ENCODE results near the gene SEPTIN12.
A peak's percentile ranks its signal among the peaks of the same experiment; 100 is the strongest.

SEPTIN12 gene

GRCh38 chr16:4787627-4788482 is at the start of gene SEPTIN12:
Gene SEPTIN12, minus strand, starts transcription at chr16:4788345. Its CDS starts 700 bp downstream, at chr16:4787645.
- no peak for DNase-seq

- no peak for DNase-seq
Observed at GRCh38 chr16:4836727-4837126, 48.6 kb upstream of the SEPTIN12 start.

- no peak for DNase-seq
Observed at GRCh38 chr16:4833584-4833983, 45.4 kb upstream of the SEPTIN12 start.

- DNase-seq: no peak
Observed at GRCh38 chr16:4832698-4833343, 44.7 kb upstream of the SEPTIN12 start.

- DNase-seq: no peak
Observed at GRCh38 chr16:4831616-4832015, 43.5 kb upstream of the SEPTIN12 start.

- no peak for DNase-seq
Observed at GRCh38 chr16:4830408-4830807, 42.3 kb upstream of the SEPTIN12 start.

GRCh38 chr16:4828567-4829321 is 40.6 kb upstream of the SEPTIN12 start:
- DNase-seq: no peak

- no peak for DNase-seq
Observed at GRCh38 chr16:4826980-4827379, 38.8 kb upstream of the SEPTIN12 start.

GRCh38 chr16:4826526-4826925 is 38.4 kb upstream of the SEPTIN12 start:
- DNase-seq: no peak

- no peak for DNase-seq
Observed at GRCh38 chr16:4825196-4825595, 37.1 kb upstream of the SEPTIN12 start.

GRCh38 chr16:4820652-4821051 is 32.5 kb upstream of the SEPTIN12 start:
- DNase-seq: no peak

GRCh38 chr16:4814542-4815173 is 26.5 kb upstream of the SEPTIN12 start:
- DNase-seq: no peak

GRCh38 chr16:4814046-4814445 is 25.9 kb upstream of the SEPTIN12 start:
- DNase-seq: no peak

GRCh38 chr16:4813251-4814003 is 25.3 kb upstream of the SEPTIN12 start:
- DNase-seq: no peak

- DNase-seq: no peak
Observed at GRCh38 chr16:4811773-4812172, 23.6 kb upstream of the SEPTIN12 start.

GRCh38 chr16:4811242-4811641 is 23.1 kb upstream of the SEPTIN12 start:
- no peak for DNase-seq

- no peak for DNase-seq
Observed at GRCh38 chr16:4806280-4806679, 18.1 kb upstream of the SEPTIN12 start.

GRCh38 chr16:4805231-4805630 is 17.1 kb upstream of the SEPTIN12 start:
- DNase-seq: no peak

- DNase-seq: no peak
Observed at GRCh38 chr16:4803898-4804762, 16.0 kb upstream of the SEPTIN12 start.

GRCh38 chr16:4803401-4803844 is 15.3 kb upstream of the SEPTIN12 start:
- no peak for DNase-seq

GRCh38 chr16:4802659-4803287 is 14.6 kb upstream of the SEPTIN12 start:
- DNase-seq: peak; percentile 55 to 68
